Naive thymus-derived CD4-positive, alpha-beta T cell (primary cell): ENCODE measurements around the gene NXT2. TPM values are rescaled to one million over a fixed set of nuclear protein-coding genes. Genes with fewer than 3 reads are reported as not detected.

Experiments used
- ATAC-seq: fragments of 150-1000 bp; cut with Tn5 transposase; 2 replicates; pipeline ENCODE4 v1.10.0; 2021; ENCODE audit warnings: mild to moderate bottlenecking, moderate library complexity
- CTCF ChIA-PET: fragments of 350-600 bp; sonication (Branson Sonifier 250); formaldehyde crosslinking; loops from one replicate; lab custom pipeline; 2021; ENCODE audit warnings: antibody characterized with exemption; lab: Charles Lee
- POLR2A ChIA-PET: fragments of 350-600 bp; sonication (Branson Sonifier 250); formaldehyde crosslinking; loops from one replicate; lab custom pipeline; 2021; ENCODE audit warnings: antibody characterized with exemption, inconsistent platforms; lab: Charles Lee
- DNase-seq, 9 donors: peaks; one replicate each; pipeline versions ENCODE4 v3.0.0 to v3.0.0-alpha.2; 2020 to 2022; ENCODE audit warnings: mixed read lengths in 1 of 9
- H3K27ac ChIP-seq: one replicate; pipeline ENCODE4 v1.7.0; 2013; ENCODE audit warnings: mild to moderate bottlenecking, low read depth, low read length, moderate library complexity
- H3K27me3 ChIP-seq, 2 donors: one replicate each; pipeline ENCODE4 v1.7.0; 2013; ENCODE audit warnings: low read length in 2 of 2, mild to moderate bottlenecking in 2 of 2, moderate library complexity in 2 of 2; ENCODE audit not compliant: control insufficient read depth in 2 of 2, insufficient read depth in 2 of 2
- H3K36me3 ChIP-seq, 3 experiments: 1 replicate in 2 of 3; 2 replicates in 1 of 3; pipeline ENCODE4 v1.7.0; 2013; ENCODE audit warnings: low read length in 3 of 3, mild to moderate bottlenecking in 3 of 3, moderate library complexity in 1 of 3; ENCODE audit not compliant: insufficient read depth in 3 of 3, control insufficient read depth in 2 of 3
- H3K4me1 ChIP-seq, 2 donors: one replicate each; pipeline ENCODE4 v1.7.0; 2013; ENCODE audit warnings: low read length in 2 of 2, mild to moderate bottlenecking in 2 of 2, moderate library complexity in 1 of 2; ENCODE audit not compliant: control insufficient read depth in 2 of 2, insufficient read depth in 2 of 2
- H3K4me3 ChIP-seq: 2 replicates; pipeline ENCODE4 v1.7.0; 2013; ENCODE audit warnings: mild to moderate bottlenecking, low read length
- H3K9me3 ChIP-seq, 3 experiments: 1 replicate in 2 of 3; 2 replicates in 1 of 3; pipeline ENCODE4 v1.7.0; 2013; ENCODE audit warnings: low read length in 3 of 3; ENCODE audit not compliant: control insufficient read depth in 2 of 3
- H3K27ac Mint-ChIP-seq, 9 donors: one replicate each; pipeline ENCODE4 v1.8.0; 2020 to 2022; ENCODE audit warnings: mixed read lengths in 9 of 9, mild to moderate bottlenecking in 8 of 9, moderate library complexity in 5 of 9, inconsistent platforms in 2 of 9
- H3K27me3 Mint-ChIP-seq, 5 donors: one replicate each; pipeline ENCODE4 v1.8.0; 2021 to 2022; ENCODE audit warnings: mixed read lengths in 5 of 5, mild to moderate bottlenecking in 1 of 5
- H3K36me3 Mint-ChIP-seq, 5 donors: one replicate each; pipeline ENCODE4 v1.8.0; 2020 to 2022; ENCODE audit warnings: mixed read lengths in 5 of 5, mild to moderate bottlenecking in 3 of 5, inconsistent platforms in 1 of 5
- H3K4me1 Mint-ChIP-seq, 7 donors: one replicate each; pipeline ENCODE4 v1.8.0; 2020 to 2022; ENCODE audit warnings: mixed read lengths in 7 of 7, mild to moderate bottlenecking in 3 of 7, inconsistent platforms in 1 of 7
- H3K4me3 Mint-ChIP-seq, 10 donors: one replicate each; pipeline ENCODE4 v1.8.0; 2020 to 2022; ENCODE audit warnings: mild to moderate bottlenecking in 10 of 10, mixed read lengths in 10 of 10, moderate library complexity in 6 of 10, inconsistent platforms in 2 of 10
- H3K9me3 Mint-ChIP-seq, 11 donors: one replicate each; pipeline ENCODE4 v1.8.0; 2020 to 2022; ENCODE audit warnings: mixed read lengths in 11 of 11, mild to moderate bottlenecking in 4 of 11, inconsistent platforms in 1 of 11, moderate library complexity in 1 of 11
- intact Hi-C, 2 donors: fragments of 100-400 bp; cut with micrococcal nuclease; formaldehyde crosslinking; loops; one replicate each; pipeline ENCODE4 v1.15.1; 2023
- polyA plus RNA-seq, 2 donors: library from polyadenylated mRNA; unstranded; fragments of 300-500 nt; fragmentation: Illumina TruSeq; gene quantifications; one replicate each; pipeline ENCODE4 v1.2.3, GENCODE V29; 2021
- total RNA-seq, 6 experiments: library from RNA in 5 of 6; stranded (reverse) in 5 of 6; gene quantifications; 1 replicate in 5 of 6; 2 replicates in 1 of 6; pipeline ENCODE4 v1.2.3 and lab custom pipeline; 2021 to 2026

NXT2 gene
- total and polyA plus RNA-seq, 7 experiments from 2014 or later = 5.7 to 20.8 (median 8.5) TPM

DNA sequence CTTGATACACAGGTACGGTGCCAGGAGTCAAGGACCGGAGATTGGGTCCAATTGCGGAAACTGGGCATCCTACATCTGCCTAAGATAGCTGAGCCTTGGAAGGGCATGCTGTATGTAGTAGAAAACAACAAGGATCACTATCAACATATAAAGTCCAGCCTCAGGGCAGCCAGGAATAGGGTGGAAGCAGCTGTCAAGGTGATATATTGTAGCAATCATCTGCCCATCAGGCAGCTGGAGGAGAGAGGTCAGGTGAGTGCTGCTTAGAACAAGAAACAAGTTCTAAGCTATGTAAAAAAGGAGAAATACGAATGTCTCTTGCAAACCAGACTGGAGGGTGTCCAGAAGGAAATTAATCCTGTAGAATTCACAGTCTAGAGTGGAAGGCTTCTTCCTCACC is 53.5 kb downstream of the NXT2 start:
- peaks cover 0 to 11% (median 3%) of the 10 kb centered on the region in 5 donors for H3K27me3 Mint-ChIP-seq
- no peaks in the 10 kb centered on the region for H3K9me3 Mint-ChIP-seq
- CTCF ChIA-PET = no interaction called here
- Histone ChIP-seq H3K27me3 (no peaks in the 10 kb centered on the region), H3K36me3 (no peaks in the 10 kb centered on the region), H3K27ac (no peak overlapping the region), H3K9me3 (no peaks in the 10 kb centered on the region), H3K4me3 (no peak overlapping the region), H3K4me1 (no peaks in the 10 kb centered on the region)
- POLR2A ChIA-PET = no interaction called here
- DNase-seq (no peak), ATAC-seq (no peak)
- no peaks in the 10 kb centered on the region for H3K36me3 Mint-ChIP-seq
- intact Hi-C loops = no loop called here
- no peak overlapping the region for H3K27ac Mint-ChIP-seq
- H3K4me3 Mint-ChIP-seq = no peak overlapping the region
- no peaks in the 10 kb centered on the region for H3K4me1 Mint-ChIP-seq

Other genes starting within 250 kb of the NXT2 start
- not detected for gene GUCY2F, start 54.8 kb upstream of the NXT2 start, total RNA-seq
- gene GUCY2F, start 54.8 kb upstream of the NXT2 start, polyA plus RNA-seq = not detected
- gene KCNE5, start 88.3 kb downstream of the NXT2 start, total RNA-seq = under 1 TPM in 3 of 5 experiments, not detected in 2; 0.21 to 0.39 (median 0.24) TPM
- not detected for gene KCNE5, start 88.3 kb downstream of the NXT2 start, polyA plus RNA-seq
- gene ACSL4, start 196.4 kb downstream of the NXT2 start, total RNA-seq = 10 to 100 TPM; 13.4 to 43.9 (median 21.6) TPM
- 1 to 10 TPM; 6.6 to 8.0 TPM for gene ACSL4, start 196.4 kb downstream of the NXT2 start, polyA plus RNA-seq